ENCODE results near the gene CCDC137. TPM values are rescaled to one million over a fixed set of nuclear protein-coding genes. Genes with fewer than 3 reads are reported as not detected.
A peak's percentile ranks its signal among the peaks of the same experiment; 100 is the strongest.

Gene CCDC137
- total and polyA plus RNA-seq, 2 of the 13 experiments (the other 11 are each of a cell fraction or from before 2014, with no cell fraction given): 14.6 to 39.1 TPM

GRCh38 chr17:81714412-81715106 is 48.0 kb downstream of the CCDC137 start (continued):
- TF ChIP-seq AKNA (CRISPR knock-in tag; IDR thresholded peaks at IDR 0.05; ENCODE audit: borderline replicate concordance) (no peak), MYC (CRISPR knock-in tag; IDR thresholded peaks at IDR 0.05; ENCODE audit: borderline replicate concordance) (no peak)

- no peak for FAIRE-seq
- ATAC-seq: no peak
- H3K27ac ChIP-seq (ENCODE audit: extremely low read length, insufficient read depth, low read length): no peak overlapping the region
- H3K27me3 ChIP-seq (ENCODE audit: control insufficient read depth in 1 of 2, insufficient read depth in 2 of 2, low read length in 2 of 2): no peaks in the 10 kb centered on the region; a peak in 1 of 5 replicates
- CTCF ChIA-PET (ENCODE audit: low intra/inter-chr PET ratio, low total read pairs): no interaction called here
- H3K36me3 ChIP-seq (replicated peaks in 1 of 2; ENCODE audit: control insufficient read depth in 1 of 2, insufficient read depth in 2 of 2, low read length in 2 of 2): peaks cover 21 to 47% of the 10 kb centered on the region in 2 experiments
- no peak overlapping the region for H3K9ac ChIP-seq (ENCODE audit: insufficient read depth, low read depth, low read length)
- BruUV-seq (replicated peaks): no TSS peak
- H2AFZ ChIP-seq (ENCODE audit: low read length): no peak overlapping the region
- POLR2A ChIA-PET: interaction anchor here (1.6 to 6.3 kb wide), 7 partner anchors 8 to 146 kb away, joined by 4 to 143 read pairs (median 19); partner anchors contain the start of genes ARL16, HGS, MCRIP1 and MRPL12
- H3K4me3 ChIP-seq (replicated peaks in 1 of 3; ENCODE audit: insufficient read depth in 1 of 3, low read depth in 2 of 3, low read length in 3 of 3): peak overlapping the region in 1 of 3 experiments; percentile 92; a peak in 2 of 6 replicates
- peaks cover 28% of the 10 kb centered on the region for H3K4me1 ChIP-seq (ENCODE audit: insufficient read depth, low read length)
- 93% methylated on average over 14 of the region's 32 CpGs for WGBS (ENCODE audit: low lambda C conversion rate)
- in situ Hi-C loops (cut with HindIII; ENCODE audit: extremely low pct_ligation_motif_present, low pct_unique_long_range_greater_than_20kb) (no loop called here), intact Hi-C loops (cut with micrococcal nuclease; ENCODE audit: unreplicated experiment) (no loop called here)
- H4K20me1 ChIP-seq (ENCODE audit: insufficient read depth, low read length): no peaks in the 10 kb centered on the region
- H3K4me2 ChIP-seq (ENCODE audit: low read depth, low read length): peak overlapping the region; percentile 96
- peaks cover 31% of the 10 kb centered on the region for H3K79me2 ChIP-seq (ENCODE audit: insufficient read depth, low read length)
- no peaks in the 10 kb centered on the region for H3K9me3 ChIP-seq (ENCODE audit: low read length)
- no peak for DNase-seq (ENCODE audit: low spot score)
- TF ChIP-seq RERE (CRISPR knock-in tag; IDR thresholded peaks at IDR 0.05; ENCODE audit: low read depth) (no peak), HOXA3 (CRISPR knock-in tag; IDR thresholded peaks at IDR 0.05) (no peak), DBP (CRISPR knock-in tag; IDR thresholded peaks at IDR 0.05; ENCODE audit: not compliant biosample characterization) (no peak), ZBTB7A (CRISPR knock-in tag; IDR thresholded peaks at IDR 0.05) (no peak), ZNF432 (CRISPR knock-in tag; IDR thresholded peaks at IDR 0.05; ENCODE audit: borderline replicate concordance) (no peak), FIP1L1 (IDR thresholded peaks at IDR 0.05; ENCODE audit: borderline replicate concordance, insufficient read depth, low read depth, low read length) (no peak)
Measured at GRCh38 chr17:81715107-81715871, 48.8 kb downstream of the CCDC137 start.
